DMS53 (cell line): ENCODE measurements around the gene GNB1.

Experiments
- DNase-seq: peaks from one replicate; lab custom pipeline; 2025; lab: John Stamatoyannopoulos, UW

Gene GNB1

DNA sequence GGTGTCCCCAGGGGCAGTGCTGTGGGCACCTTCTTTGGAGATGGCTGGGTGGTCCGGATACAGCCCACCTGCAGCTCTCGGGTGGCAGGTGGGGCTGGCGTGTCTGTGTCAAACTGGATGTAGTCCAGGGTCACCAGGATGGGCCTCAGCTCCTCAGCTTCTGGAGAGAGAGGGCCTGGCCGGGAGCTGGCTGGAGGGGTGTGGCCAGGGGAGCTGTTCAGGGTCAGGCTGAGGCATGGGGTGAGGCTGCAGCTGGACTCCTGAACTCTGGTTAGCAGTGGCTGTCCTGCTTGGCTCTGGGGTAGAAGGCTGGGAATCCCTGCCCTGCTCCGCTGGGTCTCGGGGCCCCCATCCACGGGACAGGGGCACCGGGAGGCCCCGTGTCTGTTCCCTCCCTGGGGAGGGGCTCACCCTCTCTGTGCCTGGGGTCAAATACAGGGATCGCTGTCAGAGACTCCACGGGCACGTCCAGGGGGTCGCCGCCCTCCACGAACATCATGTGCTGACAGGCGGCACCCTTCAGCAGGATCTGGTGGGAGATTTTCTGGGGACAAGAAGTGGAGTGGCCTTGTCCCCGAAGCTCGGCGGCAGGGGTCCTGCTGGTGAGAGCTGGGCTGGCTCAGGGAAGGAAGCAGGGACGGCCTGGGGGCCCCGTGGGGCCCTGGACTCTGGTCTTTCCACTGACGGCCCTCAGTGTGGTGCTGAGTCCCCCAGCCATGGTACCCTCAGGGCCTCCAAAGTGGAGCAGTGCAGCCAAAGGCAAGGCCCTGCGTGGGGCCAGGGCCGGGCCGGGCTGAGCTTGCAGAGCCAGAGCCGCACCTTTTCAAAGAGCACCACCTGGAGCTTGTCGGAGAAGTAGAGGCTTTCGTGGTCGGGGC lies 32.3 kb upstream of the GNB1 start:
- DNase-seq: no peak

DNA sequence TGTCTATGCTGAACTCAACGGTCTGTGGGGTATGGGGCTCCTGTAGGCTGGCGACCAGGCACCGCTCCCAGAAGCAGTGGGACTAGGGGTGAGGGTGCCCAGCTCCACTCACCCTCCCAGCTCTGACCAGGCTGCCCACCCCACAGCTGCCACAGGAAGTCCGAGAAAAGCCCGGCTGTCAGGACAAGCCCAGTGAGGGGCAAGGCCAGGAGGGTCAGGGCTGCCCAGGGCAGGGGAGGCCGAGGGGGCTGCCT lies 31.7 kb upstream of the GNB1 start:
- DNase-seq: no peak

DNA sequence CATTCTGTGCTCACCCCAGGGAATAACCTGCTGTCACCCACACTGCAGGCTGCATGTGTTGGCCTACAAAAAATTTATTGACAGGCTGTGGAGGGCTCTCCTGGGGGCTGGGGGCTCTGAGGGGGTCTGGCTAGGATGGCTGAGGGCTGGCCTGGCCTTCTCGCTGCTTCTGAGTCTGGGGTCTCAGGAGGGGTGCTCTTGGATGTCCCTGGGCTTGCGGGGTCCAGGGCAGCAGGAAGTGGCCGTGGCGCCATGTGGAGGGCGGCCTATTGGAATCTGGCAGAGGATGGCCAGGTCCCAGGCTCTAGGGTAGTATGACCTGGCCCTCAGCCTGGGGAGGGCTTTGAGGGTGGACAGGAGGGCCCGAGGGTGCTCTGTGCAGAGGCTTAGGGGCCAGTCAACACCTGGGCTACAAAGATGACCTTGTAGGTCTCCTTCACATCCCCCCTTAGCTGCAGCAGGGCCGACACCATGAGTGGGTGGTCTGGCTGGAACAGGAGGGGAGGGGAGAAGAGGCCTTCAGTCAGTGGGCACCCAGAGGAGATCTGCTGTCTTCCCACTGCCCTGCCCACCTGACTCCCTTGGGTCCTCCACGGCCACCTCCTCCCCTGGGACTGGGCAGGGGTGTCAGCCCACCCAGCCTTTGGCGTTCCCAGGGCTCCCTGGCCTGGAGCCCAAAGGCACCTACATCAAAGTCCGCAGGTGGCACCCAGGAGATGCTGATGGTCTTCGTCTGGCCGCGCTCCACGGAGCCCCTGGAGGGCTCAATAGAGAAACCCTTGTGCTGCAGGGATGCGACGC lies 31.2 kb upstream of the GNB1 start:
- no peak for DNase-seq

DNA sequence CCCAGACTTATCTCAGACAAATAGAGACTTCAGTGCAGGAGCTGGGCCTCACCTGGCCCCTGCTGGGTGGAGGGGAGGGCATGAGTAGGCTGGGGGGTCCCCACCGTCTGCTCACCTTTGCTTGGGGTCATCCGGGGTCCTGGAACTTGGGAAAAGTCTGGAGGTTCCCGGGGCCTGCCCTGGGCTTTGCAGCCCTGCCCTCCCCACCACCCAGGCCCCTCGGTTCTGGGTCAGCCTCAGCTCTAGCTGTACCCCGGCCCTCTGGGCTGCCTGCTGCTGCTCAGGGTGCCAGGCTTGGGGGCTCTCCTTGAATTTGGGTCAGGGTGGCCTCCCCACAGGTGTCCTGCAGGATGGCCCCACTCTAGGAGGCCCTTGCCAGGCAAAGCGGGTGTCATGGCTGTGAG lies 30.6 kb upstream of the GNB1 start:
- no peak for DNase-seq

DNA sequence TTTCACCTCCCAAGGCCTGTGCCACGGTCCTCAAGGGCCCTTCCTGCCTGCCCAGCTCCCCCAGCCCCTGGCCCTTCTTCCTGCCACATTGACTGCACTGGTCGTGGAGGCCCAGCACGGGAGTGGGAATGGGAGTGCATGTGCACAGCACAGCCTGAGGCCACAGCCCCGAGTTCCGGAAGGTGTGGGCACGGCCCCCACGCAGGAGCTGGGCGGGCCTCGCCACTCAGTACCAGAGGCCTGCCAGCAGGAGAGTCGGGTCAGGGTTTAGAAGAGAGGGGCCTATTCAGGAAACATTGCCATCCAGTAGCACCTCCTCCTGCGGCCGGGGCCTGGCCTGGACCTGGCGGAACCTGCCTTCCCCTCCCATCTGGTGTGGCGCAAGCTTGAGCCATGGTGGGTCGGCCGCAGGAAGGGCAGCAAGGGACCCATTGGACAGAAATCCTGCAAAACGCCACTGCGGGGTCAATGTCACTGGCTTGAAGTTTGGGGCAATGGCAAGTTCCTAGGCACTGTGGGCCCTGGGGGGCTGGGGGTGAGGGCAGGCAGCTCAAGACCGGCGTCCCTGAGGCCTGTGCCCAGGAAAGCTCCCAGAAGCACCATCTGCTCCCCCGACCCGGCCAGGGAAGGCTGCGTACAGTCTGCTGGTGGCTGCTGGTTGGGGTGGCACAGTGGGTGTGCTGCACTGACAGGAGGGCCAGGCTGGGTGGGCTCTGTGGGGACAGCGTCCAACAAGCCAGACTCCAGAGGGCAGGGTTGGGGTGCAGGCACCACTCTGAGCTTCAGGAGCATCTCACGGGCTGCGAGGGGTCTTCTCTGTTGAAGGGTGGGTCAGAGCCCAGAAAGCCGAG lies 29.9 kb upstream of the GNB1 start:
- DNase-seq: no peak

DNA sequence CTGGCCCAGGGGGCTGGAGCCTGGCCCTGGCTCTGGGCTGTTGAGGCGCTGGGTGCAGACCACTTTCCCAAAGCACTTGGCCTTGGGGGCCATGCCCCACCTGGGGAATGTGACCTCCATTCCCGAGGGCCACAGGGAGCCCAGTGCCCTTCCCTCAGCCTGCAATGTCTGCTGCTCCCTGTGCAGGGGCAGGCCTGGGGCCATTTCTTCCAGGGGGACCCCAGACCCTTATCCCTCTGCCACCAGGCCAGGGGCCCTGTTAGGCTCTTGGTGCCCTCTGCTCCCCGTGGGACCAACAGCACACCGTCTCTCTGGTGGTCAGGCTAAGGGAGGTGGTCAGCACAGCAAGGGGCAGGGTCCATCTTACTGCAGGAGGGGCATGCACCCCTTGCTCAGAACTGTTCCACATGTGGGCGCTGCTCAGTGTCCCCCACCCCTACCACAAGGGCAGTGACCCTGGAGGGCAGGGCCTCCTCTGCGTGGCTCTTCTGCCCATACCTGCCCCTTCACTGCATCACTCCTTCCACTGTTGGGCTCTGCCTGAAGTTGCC lies 29.2 kb upstream of the GNB1 start:
- no peak for DNase-seq

DNA sequence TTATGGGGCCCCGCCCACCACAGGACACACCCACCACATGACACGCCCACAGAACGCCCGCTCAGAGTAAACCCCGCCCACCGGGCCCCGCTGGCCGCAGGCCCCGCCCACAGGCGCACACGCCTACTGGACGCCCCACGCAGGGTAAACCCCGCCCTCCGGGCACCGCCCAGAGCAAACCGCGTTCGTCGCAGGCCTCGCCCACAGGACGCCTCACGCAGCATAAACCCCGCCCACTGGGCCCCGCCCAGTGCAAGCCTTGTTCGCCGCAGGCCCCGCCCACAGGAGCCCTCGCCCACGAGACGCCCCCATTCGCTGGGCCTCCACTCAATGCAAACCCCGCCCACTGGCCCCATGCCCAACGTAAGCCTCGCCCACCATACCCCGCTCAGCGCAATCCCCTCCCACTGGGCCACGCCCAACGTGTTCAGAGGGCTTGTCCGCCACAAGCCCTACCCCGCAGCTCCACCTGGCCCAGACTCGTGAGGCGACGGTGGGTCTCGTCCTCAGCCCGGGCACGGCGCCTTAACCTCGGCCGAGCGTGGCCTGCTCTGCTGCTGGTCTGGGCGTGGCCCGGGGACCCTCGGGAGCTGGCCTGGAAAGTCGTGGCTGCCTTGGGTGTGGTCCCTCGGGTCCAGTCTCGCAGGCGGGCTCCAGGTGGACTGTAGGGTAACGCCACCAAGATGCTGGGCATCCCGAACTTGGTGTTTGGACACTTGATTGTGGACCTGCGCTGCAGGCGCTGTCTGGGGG lies 28.6 kb upstream of the GNB1 start:
- DNase-seq: peak; percentile 97

DNA sequence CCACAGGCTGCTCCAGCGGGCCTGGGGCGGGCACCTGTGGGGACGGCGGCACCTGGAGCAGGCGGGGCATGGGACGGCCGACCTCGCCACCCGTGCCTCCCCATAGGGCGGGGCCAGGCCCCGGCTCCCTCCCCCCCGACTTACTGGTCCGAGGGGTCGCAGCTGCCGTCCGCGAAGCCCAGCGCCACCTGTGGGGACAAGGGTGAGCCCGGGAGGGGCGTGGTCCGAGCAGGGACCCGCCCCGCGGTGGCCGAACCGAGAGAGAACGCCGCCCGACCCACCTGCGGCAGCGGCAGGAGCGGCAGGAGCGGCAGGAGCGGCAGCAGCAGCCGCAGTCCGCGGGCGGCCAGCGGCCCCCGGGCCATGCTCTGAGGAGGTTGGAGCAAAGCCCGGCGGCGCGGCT lies 28.0 kb upstream of the GNB1 start, which contains the start of gene TMEM52:
Gene TMEM52, minus strand, starts transcription at position 379 of the 403 bp plus-strand sequence. Its CDS starts 14 bp downstream, at position 365.
- DNase-seq: no peak

DNA sequence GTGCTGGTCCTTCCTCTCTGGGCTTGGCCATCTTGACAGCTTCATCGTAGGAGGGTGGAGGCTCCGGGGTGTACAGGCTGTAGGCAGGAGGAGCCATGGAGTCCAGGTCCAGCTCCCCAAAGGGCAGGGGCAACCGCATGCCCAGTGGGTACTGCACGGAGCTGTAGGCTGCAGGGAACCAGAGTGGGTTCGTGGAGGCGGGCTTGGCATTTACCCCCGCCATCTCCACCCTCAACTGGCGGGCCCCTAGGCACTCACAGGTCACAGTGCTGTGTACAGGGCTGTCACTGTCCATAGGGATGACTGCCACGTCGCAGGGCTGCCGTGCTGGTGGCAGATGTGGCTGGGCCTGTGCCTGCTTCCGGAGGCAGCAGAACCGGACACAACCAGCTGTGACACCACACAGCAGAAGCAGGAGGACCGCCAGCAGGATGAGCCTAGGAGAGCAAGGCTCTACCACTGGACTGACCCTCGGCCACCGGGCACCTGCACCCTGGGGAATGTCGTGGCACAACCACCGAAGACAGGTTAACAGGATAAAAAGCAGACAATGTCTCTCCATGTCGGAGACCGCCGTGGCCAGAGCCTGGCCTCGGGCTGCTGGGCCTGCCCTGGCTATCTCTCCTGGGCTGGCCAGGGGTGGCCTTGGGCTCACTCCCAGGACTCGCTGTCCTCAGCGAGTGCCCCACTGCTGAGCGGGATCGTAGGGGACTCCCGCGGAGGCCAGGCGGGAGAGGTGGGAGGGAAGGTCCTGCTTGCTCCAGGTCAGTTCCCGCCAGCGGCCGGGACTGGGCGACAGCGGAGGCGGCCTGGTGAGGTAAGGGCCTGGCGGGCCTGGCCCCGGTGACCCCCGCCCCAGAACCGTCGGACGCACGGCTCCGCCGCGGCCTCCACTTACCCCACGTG lies 27.4 kb upstream of the GNB1 start:
- no peak for DNase-seq

DNA sequence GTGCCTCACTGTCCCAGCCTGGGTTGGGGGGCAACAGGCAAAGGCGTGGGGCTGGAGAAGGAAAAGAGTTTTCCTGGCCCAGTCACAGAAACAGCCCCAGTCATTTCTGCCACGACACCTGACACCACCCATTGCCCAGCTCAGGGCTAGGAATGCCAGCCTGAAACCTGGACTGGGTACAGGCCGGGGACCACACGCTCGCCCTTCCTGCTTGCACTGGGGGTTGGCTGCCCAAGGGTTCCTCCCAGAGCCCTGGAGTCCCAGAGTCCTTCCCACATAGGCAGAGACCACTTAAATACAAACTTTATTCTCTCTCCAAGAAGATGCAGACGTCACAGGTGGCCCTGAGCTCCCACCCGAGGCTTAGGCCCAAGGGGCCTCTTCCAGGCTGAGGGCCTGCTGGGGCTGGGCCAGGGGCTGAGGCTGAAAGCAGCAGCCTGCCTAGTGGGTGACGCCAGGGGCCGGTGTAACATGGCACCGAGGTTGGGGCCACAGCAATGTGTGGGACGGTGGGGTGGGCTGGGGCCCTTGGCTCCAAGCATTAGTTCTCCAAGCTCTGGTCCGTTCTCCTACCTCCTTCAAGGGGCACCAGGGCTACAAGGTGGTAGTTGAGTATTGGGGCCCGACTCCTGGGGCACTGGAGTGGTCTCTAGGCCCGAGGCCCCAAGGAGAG lies 26.6 kb upstream of the GNB1 start:
- DNase-seq: no peak

DNA sequence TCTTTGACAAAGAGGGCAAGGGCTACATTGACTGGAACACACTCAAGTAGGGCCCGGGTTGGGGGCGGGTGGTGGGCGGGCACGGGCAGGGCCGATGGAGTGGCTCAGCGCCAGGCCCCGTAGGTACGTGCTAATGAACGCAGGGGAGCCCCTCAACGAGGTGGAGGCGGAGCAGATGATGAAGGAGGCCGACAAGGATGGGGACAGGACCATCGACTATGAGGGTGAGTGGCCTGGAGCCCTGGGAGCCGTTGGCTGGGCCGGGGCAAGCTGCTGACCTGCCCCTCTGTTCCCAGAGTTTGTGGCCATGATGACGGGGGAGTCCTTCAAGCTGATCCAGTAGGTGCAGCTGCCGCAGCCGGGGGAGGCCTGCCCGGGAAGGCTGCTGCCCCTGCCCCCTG lies 26.0 kb upstream of the GNB1 start:
- no peak for DNase-seq

DNA sequence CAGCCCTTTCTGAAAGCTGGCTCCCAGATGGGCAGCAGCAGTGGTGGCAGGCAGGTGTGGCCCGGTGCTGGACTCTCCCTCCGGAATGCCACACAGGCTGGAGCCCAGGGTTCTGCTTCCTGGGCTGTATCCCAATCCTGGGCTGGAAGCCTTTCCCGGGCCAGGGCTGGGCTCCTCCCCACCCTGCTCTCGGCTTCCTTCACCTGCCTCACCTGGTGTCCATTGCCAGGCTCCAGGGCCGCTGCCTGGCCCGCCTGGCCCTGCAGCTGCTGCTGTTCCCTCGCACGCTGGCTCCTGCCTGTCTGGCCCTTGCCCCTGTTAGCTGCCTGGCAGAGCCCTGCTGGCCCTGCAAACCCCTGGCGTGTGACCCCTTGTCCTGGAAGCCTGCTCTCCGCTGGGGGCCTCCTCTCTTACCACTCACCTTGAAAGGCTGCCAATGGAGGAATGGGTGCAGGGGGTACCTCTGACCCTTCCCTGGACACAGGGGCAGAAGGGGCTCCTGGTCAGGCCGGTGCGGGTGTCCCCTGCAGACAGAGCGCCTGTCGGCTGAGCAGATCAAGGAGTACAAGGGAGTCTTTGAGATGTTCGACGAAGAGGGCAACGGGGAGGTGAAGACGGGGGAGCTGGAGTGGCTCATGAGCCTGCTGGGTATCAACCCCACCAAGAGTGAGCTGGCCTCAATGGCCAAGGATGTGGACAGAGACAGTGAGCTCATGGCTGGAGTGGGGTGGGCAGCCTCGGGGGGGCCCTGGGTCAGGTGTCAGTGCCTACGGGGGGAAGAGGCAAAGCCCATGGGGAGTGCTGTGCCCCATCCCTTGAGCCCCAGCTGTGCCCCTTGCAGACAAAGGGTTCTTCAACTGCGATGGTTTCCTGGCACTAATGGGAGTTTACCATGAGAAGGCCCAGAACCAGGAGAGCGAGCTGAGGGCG lies 25.3 kb upstream of the GNB1 start:
- DNase-seq: peak; percentile 28

DNA sequence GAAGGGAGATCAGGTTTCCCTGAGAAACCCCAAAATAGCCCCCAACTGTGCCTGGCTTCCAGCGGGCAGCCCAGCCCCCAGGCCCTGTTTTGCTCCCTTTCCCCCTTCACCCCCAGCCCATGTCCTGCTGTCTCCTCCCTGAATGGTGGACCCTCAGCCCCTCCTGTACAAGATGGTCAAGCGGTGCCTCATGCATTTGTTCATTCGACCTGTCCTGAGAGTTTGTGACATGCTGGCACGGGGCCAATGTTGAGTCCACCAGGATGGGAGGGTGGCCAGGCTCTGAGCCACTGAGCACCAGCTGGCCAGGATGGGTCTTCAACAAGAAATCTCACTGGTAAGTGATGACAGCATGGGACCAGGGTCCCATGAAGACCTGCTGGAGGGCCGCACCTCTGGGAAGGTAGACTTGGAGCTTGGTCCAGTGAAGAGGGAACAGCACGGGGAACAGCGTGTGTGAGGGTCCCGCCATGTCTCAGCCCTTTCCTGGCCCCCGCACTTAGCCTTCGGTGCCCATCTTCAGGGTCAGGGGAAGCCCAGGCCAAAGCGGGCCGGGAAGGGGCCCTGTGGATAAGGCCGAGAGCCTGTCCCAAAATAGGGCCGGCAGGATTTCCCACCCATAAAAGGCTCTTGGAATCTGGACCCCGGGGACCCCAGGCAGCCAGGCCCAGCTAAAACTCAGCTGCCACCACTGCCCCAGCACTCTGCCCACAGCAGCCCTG lies 24.2 kb upstream of the GNB1 start, which contains the start of gene CALML6:
Gene CALML6, plus strand, starts transcription at position 290 of the 722 bp plus-strand sequence. Its CDS starts 21 bp downstream, at position 311.
- DNase-seq: no peak

DNA sequence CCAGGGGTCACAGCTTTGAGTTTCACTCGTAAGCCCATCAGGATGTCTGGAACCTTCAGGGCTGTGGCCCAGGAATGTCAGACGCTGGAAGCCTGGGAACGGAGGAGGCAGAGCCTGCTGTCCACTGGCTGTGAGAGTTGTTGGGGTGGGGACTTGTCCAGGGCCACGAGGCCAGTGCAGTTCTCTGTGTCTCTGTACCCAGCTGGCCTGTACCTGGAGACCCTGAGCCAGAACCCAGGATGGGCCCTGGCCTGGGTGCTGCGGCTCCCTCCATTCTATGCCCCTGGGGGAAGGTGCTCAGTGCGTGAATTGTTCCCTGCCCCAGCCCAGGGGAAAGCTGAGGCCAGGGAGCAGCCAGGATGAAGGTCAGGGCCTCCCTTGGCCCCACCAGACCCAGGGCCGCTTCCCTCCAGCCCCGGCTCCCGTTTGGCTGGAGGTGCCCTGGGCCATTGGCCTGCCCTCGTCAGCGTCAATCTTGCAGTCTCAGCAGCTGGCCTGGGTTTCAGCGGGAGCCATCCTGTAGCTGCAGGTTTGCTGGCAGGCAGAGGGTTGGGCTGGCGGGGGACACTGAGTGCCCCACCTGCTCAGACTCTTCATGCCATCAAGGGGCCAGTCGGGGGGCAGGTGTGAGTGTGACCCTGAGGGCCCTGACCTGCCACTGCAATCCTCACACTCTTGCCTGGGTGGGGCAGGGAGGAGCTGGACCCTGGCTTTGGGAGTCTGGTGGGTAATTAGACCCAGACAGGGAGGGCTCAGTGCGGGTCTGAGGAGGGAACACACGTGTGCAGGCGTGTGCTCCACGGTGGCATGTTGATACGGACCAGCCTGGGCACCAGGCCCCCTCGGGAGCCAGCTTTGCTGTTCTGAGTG lies 23.4 kb upstream of the GNB1 start:
- DNase-seq: no peak

DNA sequence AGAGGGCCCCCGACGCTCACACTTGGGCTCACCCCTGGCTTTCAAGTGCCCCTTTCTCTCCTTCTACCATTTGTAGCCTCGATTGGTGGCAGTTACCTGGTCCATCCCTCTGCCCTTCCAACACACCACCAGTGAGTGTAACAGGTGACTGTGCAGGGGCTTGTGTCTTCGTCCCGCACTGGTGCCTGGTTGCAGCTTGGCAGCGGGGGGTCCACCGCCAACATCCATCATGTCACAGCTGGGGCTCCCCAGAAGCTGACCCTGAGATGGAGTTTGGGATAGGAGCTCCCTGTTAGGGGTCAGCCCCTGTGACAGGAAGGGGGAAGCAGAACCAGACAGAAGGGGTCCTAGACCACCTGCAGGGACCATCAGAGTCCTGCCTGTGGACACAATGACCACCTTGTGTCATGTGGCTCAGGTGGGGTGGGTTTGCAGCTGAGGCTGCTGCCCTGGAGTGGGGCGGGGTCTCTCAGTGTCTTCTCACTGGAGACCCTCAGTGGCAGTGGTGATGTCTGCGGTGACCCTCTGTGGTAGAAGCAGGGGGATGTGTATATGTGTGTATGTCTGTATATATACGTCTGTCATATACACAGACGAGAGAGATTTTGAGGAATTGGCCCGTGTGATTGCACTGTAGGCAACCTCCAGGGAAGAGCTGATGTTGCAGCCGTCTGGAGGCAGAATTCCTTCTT lies 20.6 kb upstream of the GNB1 start:
- no peak for DNase-seq

DNA sequence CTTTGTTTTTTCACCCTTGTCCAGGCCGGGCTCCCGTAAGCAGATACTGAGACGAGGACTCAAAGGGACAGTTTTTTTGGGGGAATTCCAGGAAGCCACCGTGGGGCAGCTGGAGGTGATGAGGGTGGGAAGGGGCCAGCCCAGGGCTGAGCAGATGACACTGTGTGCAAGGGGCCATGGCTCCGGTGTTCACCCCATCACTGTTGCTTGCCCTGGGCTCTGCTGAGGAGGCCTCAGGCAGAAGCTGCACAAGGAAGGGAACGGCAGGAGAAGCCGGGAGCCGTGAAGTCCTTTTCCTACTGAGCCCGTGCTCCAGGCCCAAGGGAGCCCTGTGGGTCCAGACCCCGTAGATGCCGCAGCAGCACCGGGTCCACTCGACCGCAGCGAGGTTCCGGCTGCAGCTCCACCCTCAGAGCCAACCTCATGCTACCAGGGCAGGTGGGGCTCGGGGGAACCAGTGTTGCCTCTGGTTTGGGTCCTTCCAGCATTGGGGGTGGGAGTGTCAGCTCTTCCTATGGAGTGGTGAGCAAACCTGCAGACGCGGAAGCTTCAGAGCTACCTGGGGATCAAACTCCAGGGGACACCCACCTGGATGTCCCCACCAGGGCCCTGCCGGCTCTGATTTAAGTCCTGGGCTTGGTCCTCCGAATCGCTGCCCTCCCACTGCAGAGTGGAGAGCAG lies 19.9 kb upstream of the GNB1 start:
- no peak for DNase-seq
